ENCODE measurements around the gene ORC3.
"Not testable (repeated sequence)": the region's sequence is repeated elsewhere in the genome, so short reads cannot be mapped to it uniquely, and the experiment has no call there.

The ORC3 gene

GRCh38 chr6:87697581-87698546, 107.9 kb downstream of the ORC3 start:
- no peak for DNase-seq (ENCODE audit: low spot score)

- no peak for DNase-seq (ENCODE audit: low spot score)
Observed at GRCh38 chr6:87698547-87699006, 108.6 kb downstream of the ORC3 start.

GRCh38 chr6:87699576-87699975, 109.6 kb downstream of the ORC3 start:
- no peak for DNase-seq (ENCODE audit: low spot score)

- peak; percentile 55 for DNase-seq (ENCODE audit: low spot score)
Observed at GRCh38 chr6:87700397-87701343, 110.7 kb downstream of the ORC3 start.

GRCh38 chr6:87701344-87701675, 111.4 kb downstream of the ORC3 start:
- DNase-seq (ENCODE audit: low spot score), result no peak

GRCh38 chr6:87701676-87702588, 112.0 kb downstream of the ORC3 start, which contains the start of gene AKIRIN2:
Gene AKIRIN2 (minus strand): TSS chr6:87702233. CDS start chr6:87701684, 549 bp downstream.
- peak; percentile 98 for DNase-seq (ENCODE audit: low spot score)

- DNase-seq (ENCODE audit: low spot score), result no peak
Observed at GRCh38 chr6:87702589-87702945, 112.6 kb downstream of the ORC3 start.

GRCh38 chr6:87703039-87703438, 113.1 kb downstream of the ORC3 start:
- DNase-seq (ENCODE audit: low spot score), result not testable (repeated sequence)

GRCh38 chr6:87705070-87705691, 115.2 kb downstream of the ORC3 start:
- no peak for DNase-seq (ENCODE audit: low spot score)

GRCh38 chr6:87706187-87706966, 116.4 kb downstream of the ORC3 start:
- DNase-seq (ENCODE audit: low spot score), result no peak

- not testable (repeated sequence) for DNase-seq (ENCODE audit: low spot score)
Observed at GRCh38 chr6:87708581-87709427, 118.9 kb downstream of the ORC3 start.

- DNase-seq (ENCODE audit: low spot score), result no peak
Observed at GRCh38 chr6:87710090-87710489, 120.2 kb downstream of the ORC3 start.

- not testable (repeated sequence) for DNase-seq (ENCODE audit: low spot score)
Observed at GRCh38 chr6:87712713-87713112, 122.8 kb downstream of the ORC3 start.

- no peak for DNase-seq (ENCODE audit: low spot score)
Observed at GRCh38 chr6:87714093-87714842, 124.3 kb downstream of the ORC3 start.
